BE2C (cell line): ENCODE data around the gene WDFY2.

Source experiments
- DNase-seq: peaks from one replicate; pipeline ENCODE4 v3.0.0-alpha.2; 2020
- H3K27me3 ChIP-seq: fragments of 250-450 bp; sonication (Bioruptor Pico); 2 replicates; pipeline ENCODE4 v1.5.1; 2020; ENCODE audit warnings: mild to moderate bottlenecking
- H3K36me3 ChIP-seq: fragments of 250-450 bp; sonication (Bioruptor Pico); 2 replicates; pipeline ENCODE4 v1.5.1; 2020; ENCODE audit warnings: mild to moderate bottlenecking
- H3K4me1 ChIP-seq: fragments of 250-450 bp; sonication (Bioruptor Pico); 2 replicates; pipeline ENCODE4 v1.5.1; 2020
- H3K4me3 ChIP-seq: 2 replicates; pipeline ENCODE4 v1.5.1; 2011; ENCODE audit warnings: low read depth, low read length
- H3K9me3 ChIP-seq: fragments of 250-450 bp; sonication (Bioruptor Pico); 2 replicates; pipeline ENCODE4 v1.5.1; 2020
- TF ChIP-seq, protein P1 (sequence below): IDR thresholded peaks from 2 replicates; pipeline ENCODE4 v1.5.1; 2012; ENCODE audit warnings: mild to moderate bottlenecking, low read depth, low read length

WDFY2 gene

DNA sequence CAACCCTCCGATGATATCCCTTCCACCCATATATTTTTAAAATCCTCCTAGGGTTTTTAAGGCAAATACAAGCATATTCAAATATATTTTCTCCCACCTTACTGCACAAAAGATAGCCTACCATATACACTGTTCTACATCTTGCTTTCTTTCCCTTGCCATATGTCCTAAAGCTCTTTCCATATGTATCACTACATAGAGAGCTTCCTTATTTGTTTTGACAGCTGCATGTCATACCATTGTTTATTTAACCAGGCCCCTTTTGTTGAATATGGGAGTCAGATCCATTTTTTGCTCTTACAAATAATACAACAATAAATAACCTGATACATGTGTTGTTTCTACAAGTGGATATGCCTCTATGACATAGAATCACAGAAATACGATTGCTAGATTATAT lies 32.8 kb upstream of the WDFY2 start:
- H3K36me3 ChIP-seq = no peaks in the 10 kb centered on the region
- no peaks in the 10 kb centered on the region for H3K27me3 ChIP-seq
- no peaks in the 10 kb centered on the region for H3K4me1 ChIP-seq
- TF ChIP-seq, protein P1, sequence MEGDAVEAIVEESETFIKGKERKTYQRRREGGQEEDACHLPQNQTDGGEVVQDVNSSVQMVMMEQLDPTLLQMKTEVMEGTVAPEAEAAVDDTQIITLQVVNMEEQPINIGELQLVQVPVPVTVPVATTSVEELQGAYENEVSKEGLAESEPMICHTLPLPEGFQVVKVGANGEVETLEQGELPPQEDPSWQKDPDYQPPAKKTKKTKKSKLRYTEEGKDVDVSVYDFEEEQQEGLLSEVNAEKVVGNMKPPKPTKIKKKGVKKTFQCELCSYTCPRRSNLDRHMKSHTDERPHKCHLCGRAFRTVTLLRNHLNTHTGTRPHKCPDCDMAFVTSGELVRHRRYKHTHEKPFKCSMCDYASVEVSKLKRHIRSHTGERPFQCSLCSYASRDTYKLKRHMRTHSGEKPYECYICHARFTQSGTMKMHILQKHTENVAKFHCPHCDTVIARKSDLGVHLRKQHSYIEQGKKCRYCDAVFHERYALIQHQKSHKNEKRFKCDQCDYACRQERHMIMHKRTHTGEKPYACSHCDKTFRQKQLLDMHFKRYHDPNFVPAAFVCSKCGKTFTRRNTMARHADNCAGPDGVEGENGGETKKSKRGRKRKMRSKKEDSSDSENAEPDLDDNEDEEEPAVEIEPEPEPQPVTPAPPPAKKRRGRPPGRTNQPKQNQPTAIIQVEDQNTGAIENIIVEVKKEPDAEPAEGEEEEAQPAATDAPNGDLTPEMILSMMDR = no peak
- DNase-seq = no peak
- H3K9me3 ChIP-seq = no peaks in the 10 kb centered on the region
- no peak overlapping the region for H3K4me3 ChIP-seq

DNA sequence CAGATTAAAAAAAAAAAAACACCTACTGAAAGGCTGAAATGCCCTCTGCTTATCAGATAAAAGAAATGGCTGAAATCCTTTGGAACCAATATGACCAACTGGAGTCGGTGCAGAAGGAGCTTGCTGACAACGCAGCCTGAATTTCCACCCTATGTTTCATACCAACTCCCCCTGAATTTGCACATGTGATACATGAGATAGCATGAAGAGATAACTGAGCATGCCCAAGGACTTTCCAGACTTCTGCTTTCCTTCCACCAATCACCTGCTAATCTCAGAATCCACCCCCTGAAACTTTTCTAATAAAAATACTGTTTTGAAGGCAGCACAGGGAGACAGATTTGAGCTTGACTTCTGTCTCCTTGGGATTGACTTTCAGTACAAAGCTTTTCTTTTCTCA lies 32.2 kb upstream of the WDFY2 start:
- Histone ChIP-seq H3K36me3 (no peaks in the 10 kb centered on the region), H3K4me3 (no peak overlapping the region), H3K27me3 (no peaks in the 10 kb centered on the region), H3K4me1 (no peaks in the 10 kb centered on the region), H3K9me3 (no peaks in the 10 kb centered on the region)
- TF ChIP-seq, protein P1 = no peak
- DNase-seq = no peak

DNA sequence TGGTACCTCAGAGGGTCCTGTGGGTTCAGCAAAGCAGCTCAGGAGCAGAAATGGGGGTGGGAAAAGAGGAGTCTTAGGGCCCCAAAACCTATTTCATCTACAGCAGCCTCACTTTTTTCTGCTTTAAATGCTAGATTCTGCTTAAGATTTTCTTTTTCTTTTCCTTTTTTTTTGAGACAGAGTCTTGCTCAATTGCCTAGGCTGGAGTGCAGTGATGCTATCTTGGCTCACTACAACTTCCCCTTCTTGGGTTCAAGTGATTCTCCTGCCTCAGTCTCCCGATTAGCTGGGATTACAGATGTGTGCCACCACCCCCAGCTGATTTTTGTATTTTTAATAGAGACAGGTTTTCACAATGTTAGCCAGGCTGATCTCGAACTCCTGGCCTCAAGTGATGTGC lies 30.7 kb upstream of the WDFY2 start:
- DNase-seq = no peak
- H3K4me3 ChIP-seq = no peak overlapping the region
- H3K27me3 ChIP-seq = no peaks in the 10 kb centered on the region
- H3K4me1 ChIP-seq = no peaks in the 10 kb centered on the region
- no peaks in the 10 kb centered on the region for H3K9me3 ChIP-seq
- TF ChIP-seq, protein P1 = no peak
- H3K36me3 ChIP-seq = no peaks in the 10 kb centered on the region

DNA sequence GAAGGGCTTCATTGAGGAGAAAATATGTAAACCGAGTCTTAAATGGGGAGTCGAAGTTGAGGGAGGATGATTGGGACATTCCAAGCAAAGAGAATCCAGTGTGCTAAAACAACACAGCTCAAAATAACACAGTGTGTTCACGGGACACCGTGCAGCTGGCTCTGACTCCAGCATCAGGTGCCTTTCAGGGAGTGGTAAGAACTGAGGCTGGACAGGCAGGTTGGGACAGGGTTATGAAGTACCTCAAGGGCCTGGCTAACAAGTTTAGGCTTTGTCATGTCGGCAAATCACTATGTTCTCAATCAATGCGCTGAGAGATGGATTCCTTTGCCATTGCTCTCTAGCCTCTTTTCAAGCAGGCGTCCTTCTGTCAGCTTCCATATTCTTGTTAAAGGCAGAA lies 27.5 kb upstream of the WDFY2 start:
- Histone ChIP-seq H3K4me1 (no peaks in the 10 kb centered on the region; the same call in 1 of the 2 replicates), H3K4me3 (no peak overlapping the region), H3K9me3 (no peaks in the 10 kb centered on the region), H3K36me3 (no peaks in the 10 kb centered on the region), H3K27me3 (no peaks in the 10 kb centered on the region)
- DNase-seq = no peak
- TF ChIP-seq, protein P1 = no peak

DNA sequence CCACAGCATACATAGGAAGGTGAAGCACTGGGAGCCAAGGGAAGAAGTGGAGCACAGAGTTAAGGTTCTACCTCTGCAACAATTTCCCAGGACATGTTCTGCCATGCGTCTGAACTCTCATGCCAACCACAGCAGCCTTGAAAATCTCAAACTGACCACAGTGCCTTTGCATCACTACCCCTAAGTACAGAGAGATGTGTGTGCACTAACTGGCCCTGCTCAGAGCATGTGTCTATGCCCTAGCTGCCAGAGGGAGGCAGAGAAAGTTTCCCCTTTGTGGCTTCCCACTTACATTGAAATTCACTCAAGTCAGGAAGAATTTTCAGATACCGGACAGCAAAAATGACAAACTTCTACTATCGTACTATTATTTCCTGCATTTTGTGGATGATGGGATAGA lies 26.8 kb upstream of the WDFY2 start:
- H3K4me3 ChIP-seq = no peak overlapping the region
- no peak for DNase-seq
- no peaks in the 10 kb centered on the region for H3K36me3 ChIP-seq
- H3K4me1 ChIP-seq = no peaks in the 10 kb centered on the region; the same call in 1 of the 2 replicates
- TF ChIP-seq, protein P1 = no peak
- no peaks in the 10 kb centered on the region for H3K27me3 ChIP-seq
- H3K9me3 ChIP-seq = no peaks in the 10 kb centered on the region

DNA sequence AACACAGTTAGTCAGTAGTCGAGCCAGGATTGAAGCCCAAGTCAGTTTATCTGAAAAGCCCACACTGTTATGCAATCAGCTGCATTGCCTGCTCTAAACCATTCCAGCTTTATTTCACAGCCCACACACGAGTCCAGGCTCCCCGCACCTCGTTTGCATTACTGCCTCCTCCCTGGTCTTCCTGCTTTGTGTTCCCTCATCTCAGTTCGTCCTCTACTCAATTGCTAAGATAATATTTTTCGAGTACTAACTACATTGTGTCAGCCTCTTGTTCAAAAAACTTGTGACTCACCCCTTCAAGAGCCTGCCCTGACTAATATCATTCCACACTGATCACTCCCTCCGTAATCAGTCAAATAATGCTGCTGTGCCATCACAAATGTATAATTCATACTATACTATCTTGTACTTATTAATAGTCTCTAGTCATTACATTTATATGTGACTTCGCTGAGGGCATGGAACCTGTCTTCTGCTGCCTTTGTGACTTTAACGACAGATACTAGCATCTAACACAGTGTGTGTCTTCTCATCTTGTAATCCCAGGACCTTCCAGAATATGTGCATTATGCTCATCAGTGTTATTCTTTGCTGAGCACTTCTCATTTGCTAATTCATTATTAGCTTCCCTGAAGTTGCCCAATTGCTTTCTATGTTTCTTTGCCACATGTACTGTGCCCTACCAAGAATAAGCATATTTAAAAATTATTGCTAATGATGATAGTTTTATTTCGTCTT lies 26.2 kb upstream of the WDFY2 start:
- Histone ChIP-seq H3K27me3 (no peaks in the 10 kb centered on the region), H3K36me3 (no peaks in the 10 kb centered on the region), H3K9me3 (no peaks in the 10 kb centered on the region), H3K4me3 (no peak overlapping the region), H3K4me1 (no peaks in the 10 kb centered on the region; the same call in 1 of the 2 replicates)
- no peak for DNase-seq
- TF ChIP-seq, protein P1 = no peak
